ENCODE measurements around the gene GNGT1.

GNGT1 gene

DNA sequence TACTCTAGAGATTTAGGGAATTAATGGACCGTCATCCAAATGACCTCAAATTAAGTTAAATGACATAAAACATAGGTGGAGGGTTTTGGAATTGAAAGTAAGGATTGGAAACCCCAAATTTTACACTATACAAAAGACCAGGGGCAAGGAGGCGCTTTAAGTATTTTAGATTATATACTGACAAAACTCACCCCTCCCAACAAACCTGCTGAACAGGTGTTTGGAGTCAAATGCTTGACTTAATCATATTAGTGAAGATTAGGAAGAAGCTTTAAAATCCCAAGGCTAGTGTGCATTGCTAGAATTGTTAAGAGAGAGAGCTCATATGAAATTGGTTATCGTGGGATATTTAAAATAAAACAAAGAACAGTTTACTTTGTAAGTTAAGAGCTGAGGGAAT, at the start of gene GNGT1:
Gene GNGT1, plus strand, starts transcription at position 301 of the 400 bp plus-strand sequence. CDS start 180 bp downstream, outside the sequence.
- TF ChIP-seq GATA2 (IDR thresholded peaks at IDR 0.05; ENCODE audit: low read depth, low read length) (no peak), GATA3 (IDR thresholded peaks at IDR 0.05; ENCODE audit: low read depth, low read length) (no peak)

DNA sequence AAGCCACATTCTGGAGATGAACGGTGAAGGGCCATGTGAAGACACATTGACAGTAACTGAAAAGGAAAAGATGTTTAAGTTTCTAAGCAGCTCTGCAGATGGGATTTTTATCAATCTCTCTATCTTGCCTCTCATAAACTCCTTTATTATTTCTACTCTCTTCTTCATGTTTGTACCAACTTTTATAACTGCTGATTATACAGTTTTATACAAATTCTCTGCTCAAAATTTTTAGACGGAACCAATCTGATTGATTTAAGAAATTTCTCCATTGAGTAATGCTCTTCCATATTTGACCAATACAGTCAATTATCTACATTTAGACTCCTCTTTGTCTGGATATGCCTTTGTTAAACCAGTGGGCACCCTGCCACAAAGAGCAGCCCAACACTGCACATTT, 47.5 kb upstream of the GNGT1 start:
- TF ChIP-seq GATA3 (IDR thresholded peaks at IDR 0.05; ENCODE audit: low read depth, low read length) (no peak), GATA2 (IDR thresholded peaks at IDR 0.05; ENCODE audit: low read depth, low read length) (no peak)

DNA sequence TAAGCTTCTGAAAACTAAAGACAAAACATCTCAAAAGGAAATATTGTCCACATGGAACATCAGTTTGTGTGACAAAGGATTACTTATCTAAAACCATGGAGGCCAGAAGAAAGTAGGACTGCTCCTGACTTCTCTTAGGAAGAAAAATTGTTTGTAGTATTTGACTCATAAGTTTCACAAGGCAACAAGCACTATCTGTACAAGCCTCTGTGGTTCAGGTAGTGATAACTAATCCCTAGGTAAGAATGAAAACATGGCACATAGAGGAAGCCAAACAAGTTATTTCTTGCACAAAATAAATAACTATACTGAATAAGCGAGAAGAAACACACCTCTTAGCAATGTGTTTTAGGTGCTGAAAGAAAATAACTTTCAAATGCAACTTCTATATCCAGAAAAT, 46.1 kb upstream of the GNGT1 start:
- TF ChIP-seq GATA3 (IDR thresholded peaks at IDR 0.05; ENCODE audit: low read depth, low read length) (no peak), GATA2 (IDR thresholded peaks at IDR 0.05; ENCODE audit: low read depth, low read length) (no peak)

DNA sequence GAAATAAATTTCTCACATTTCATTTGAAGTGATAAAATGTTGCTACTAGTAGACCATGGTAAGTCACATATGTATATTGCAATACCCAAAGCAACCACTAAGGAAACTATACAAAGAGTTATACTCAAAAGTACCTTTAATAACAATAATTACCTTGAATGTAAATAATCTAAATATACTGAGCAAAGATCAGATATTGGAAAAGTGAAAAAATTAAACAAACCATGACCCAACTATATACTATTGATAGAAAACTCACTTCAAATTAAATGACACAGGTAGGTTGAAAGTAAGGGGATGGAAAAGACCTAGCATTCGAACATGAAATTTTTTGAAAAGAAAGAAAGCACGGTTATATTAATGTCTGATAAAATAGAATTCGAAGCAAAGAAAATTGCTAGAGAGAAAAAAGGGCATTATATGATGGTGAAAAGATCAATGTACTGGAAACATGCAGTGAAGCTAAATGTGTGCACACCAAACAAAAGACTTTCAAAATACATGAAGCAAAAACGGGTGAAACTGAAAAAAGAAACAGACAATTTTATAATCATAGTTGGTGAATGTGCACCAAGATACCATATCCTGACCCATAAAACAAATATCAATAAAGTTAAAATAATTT, 44.9 kb upstream of the GNGT1 start:
- no peak for TF ChIP-seq GATA3 (IDR thresholded peaks at IDR 0.05; ENCODE audit: low read depth, low read length)
- TF ChIP-seq GATA2 (IDR thresholded peaks at IDR 0.05; ENCODE audit: low read depth, low read length): no peak

DNA sequence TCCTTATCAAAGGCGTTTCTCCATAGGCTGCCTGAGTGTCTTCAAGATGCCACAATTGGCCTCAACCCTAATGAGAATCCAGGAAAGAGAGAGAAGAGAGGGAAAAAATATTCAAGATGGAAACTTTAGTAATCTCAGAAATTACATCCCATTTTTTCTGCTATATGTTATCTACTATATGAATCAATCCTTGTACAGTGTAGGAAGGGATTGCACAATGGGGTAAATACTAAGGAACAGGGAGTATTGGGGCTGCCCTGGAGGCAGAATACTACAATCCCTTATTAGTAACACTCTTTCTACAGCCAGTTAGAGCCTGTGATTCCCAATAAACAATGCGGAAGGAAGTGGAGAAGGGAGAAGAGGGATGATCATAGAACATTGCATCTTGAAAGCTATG, 43.7 kb upstream of the GNGT1 start:
- no peak for TF ChIP-seq GATA3 (IDR thresholded peaks at IDR 0.05; ENCODE audit: low read depth, low read length)
- TF ChIP-seq GATA2 (IDR thresholded peaks at IDR 0.05; ENCODE audit: low read depth, low read length): no peak

DNA sequence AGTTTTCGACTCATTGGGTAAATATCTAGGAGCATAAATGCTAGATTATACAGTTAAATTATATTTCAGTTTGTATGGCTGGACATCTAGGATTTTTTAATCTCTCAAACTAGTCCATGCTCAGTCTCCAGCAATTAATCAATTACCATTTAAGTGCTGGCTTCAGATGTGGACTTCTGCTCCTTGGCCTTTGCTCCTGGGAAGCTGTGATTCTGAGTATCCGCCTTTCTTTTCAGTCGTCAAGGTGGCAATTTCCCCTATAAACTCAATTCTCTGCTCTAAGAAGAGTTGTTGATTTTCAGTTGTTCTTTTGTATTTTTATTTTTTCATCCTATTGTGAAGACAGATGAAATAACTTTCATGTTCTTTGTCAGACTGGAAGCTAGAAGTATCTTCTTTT, 39.5 kb upstream of the GNGT1 start:
- TF ChIP-seq GATA2 (IDR thresholded peaks at IDR 0.05; ENCODE audit: low read depth, low read length) (no peak), GATA3 (IDR thresholded peaks at IDR 0.05; ENCODE audit: low read depth, low read length) (no peak)

DNA sequence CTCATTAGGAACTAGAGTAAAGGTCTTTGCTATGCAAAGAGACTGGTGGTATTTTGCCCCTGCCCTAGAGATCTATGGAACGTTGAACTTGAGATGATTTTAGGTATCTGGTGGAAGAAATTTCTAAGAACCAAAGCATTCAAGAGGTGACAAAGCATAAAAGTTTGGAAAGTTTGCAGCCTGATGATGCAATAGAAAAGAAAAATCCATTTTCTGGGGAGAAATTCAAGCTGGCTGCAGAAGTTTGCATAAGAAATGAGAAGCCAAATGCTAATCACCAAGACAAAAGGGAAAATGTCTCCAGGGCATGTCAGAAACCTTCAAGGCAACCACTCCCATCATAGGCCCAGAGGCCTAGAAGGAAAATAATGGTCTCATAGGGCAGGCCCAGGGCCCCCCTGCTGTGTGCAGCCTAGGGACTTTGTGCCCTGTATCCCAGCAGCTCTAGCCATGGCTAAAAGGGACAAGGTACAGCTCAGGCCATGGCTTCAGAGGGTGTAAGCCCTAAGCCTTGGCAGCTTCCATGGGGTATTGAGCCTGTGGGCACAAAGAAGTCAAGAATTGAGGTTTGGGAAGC, 32.3 kb upstream of the GNGT1 start:
- TF ChIP-seq GATA3 (IDR thresholded peaks at IDR 0.05; ENCODE audit: low read depth, low read length) (no peak), GATA2 (IDR thresholded peaks at IDR 0.05; ENCODE audit: low read depth, low read length) (no peak)

DNA sequence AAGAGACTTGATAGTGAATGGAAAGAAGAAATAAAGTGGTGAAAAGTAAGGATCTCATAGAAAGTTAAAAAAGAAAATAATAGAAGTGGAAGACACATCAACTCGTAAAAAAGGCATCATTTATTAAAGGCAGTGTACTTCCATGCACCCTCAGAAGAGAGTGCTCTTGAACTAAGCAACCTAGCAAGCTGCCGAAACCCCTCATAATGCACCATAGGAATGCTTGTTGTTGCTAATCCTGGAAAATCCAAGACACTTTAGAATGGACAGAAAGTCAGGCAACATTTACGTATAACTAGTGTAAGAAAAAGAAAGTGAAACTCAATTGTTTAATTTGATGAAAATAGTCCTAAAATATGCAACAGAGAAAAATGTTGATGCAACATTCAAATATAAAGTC, 28.6 kb upstream of the GNGT1 start:
- TF ChIP-seq GATA3 (IDR thresholded peaks at IDR 0.05; ENCODE audit: low read depth, low read length): no peak
- TF ChIP-seq GATA2 (IDR thresholded peaks at IDR 0.05; ENCODE audit: low read depth, low read length): no peak

DNA sequence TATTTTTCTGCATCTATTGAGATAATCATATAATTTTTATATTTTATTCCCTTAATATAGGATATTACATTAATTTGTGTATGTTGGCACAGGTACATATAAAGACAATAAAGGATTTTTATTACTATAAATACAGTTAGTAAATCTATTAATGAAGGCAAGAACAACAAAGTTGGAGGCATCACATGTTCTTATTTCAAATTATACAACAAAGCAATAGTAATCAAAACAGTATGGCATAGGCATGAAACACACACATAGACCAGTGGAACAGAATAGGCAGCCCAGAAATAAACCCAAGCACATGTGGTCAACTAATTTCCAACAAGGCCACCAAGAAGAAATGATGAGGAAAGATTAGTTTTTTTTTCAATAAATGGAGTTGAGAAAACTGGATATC, 27.0 kb upstream of the GNGT1 start:
- TF ChIP-seq GATA3 (IDR thresholded peaks at IDR 0.05; ENCODE audit: low read depth, low read length) (no peak), GATA2 (IDR thresholded peaks at IDR 0.05; ENCODE audit: low read depth, low read length) (no peak)

DNA sequence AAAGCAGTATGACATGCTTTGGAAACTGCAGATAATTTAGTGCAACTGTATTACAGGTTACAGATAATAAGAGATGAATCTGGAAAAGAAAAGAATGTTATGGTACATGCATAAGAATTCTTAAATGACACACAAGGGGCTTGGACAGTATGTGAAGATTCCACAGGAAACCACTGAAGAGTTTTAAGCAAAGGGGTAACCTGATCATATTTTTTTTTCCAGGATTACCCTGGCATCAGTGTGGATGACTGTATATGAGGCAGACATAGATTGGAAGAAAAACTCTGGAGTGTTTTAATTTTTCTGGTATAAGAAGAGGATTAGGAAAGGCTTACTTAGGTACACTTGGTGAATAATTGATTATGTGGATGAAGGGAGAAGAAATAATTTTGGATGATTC, 23.9 kb upstream of the GNGT1 start:
- no peak for TF ChIP-seq GATA2 (IDR thresholded peaks at IDR 0.05; ENCODE audit: low read depth, low read length)
- no peak for TF ChIP-seq GATA3 (IDR thresholded peaks at IDR 0.05; ENCODE audit: low read depth, low read length)

DNA sequence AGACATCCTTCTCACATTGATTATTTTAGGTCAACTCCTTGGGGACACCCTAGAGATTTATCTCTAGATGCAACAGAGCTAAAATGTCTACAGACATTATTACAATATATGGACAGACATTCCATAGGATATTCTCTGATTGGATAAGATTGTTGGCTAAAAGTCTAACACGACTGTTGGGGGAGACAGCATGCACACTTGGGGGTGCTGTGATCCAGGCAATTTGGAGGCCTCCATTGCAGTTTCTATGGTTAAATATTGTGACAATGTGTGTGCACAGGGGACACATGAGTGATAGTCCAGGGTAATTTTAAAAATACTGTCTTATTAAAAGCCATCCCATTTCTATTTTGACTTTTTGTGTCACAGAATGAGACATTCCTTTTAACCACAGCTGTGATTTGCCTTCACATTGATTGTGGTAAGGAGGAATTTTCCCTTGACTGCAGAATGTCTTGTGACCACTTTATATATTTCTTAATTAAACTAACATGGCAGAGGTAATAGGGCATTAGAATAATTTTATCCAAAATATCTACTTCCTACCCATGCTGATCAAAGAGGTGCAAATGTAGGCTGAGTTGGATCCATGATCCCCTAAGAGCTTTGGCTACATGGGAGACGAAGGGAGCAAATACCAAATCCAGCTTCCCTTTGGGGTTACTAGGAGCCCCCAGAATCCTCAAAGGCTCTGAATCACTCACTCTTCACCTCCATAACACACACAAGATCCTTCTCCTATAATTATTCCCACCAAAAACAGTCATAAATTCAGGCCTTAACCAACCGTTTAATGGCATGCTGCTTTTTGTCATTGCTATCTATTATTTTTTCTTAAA, 23.1 kb upstream of the GNGT1 start:
- TF ChIP-seq GATA2 (IDR thresholded peaks at IDR 0.05; ENCODE audit: low read depth, low read length) (no peak), GATA3 (IDR thresholded peaks at IDR 0.05; ENCODE audit: low read depth, low read length) (no peak)

DNA sequence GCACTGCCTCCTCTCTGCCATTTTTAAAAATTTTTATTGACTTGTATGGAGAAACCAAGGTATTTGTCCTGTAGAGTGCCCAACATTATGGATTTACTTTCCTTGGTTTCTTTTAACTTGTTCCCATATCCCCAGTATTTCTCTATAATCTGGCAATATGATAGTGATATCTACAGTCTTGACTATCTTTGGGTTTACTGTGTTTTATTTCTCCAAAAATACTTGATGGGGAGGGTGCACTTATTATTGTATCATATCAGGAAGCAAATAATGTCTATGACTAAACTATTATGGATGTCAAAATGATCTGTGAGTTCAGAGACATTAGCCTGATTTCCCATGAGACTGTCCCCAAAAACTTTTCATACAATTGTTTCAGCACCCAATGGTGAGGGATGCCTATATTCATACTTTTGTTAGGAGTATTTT, 22.4 kb upstream of the GNGT1 start:
- TF ChIP-seq GATA3 (IDR thresholded peaks at IDR 0.05; ENCODE audit: low read depth, low read length): no peak
- no peak for TF ChIP-seq GATA2 (IDR thresholded peaks at IDR 0.05; ENCODE audit: low read depth, low read length)

DNA sequence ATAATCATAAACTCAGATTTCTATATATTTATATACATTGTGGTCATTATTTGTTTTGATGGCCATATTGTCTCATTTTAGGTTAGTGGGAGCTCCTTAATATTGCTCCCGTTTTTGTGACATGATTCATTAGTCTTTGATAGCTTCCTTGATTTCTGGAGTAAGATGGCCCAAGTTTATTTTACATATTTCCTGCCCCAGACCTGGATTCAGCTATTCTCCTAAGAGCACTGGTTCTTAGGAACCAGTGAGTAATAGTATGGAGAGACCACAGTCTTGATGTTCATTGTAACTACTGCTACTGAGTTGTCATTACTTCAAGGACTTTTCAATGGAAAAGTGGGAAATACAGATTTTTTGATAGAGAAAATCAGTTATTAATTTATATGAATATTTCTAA, 21.8 kb upstream of the GNGT1 start:
- TF ChIP-seq GATA2 (IDR thresholded peaks at IDR 0.05; ENCODE audit: low read depth, low read length) (no peak), GATA3 (IDR thresholded peaks at IDR 0.05; ENCODE audit: low read depth, low read length) (no peak)

DNA sequence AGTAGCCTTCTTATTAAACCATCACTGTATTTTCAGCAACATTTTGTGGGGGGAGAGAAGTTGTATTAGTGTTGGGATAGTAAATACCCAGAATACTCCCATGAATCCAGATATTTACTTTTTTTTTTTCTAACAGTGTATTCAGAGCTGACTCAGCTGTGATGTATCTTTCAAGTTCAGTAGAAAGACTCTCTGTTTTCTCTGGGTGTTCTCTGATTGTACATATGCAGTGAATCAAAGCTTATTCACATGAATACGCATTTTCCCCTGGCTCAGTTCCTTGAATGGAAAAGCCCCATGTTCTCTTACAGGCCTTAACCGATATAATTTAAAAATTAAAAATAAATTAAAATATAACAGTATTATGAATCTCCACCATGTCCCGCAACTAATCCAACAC, 17.1 kb upstream of the GNGT1 start:
- TF ChIP-seq GATA2 (IDR thresholded peaks at IDR 0.05; ENCODE audit: low read depth, low read length): no peak
- TF ChIP-seq GATA3 (IDR thresholded peaks at IDR 0.05; ENCODE audit: low read depth, low read length): no peak

DNA sequence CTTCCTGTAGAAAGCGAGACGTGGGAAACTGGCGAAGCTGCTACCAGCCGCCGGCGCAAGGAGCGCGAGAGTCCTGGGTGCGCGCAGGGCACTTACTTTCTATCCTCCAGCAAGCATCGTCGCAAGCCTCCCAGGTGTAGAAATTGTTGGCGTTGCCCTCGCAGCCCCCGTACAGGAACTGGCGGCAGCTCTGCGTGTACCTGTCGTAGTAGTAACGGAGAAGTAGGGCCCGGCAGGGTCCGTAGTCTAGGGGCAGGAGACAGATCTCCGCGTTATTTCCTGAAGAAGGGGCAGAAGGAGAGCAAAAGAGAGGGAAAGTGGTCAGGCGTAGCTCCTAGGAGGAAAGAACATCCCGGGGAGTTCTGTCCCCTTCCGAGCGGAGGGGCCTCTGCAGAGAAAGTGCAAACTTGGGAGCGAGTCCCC, 16.3 kb upstream of the GNGT1 start:
- TF ChIP-seq GATA3 (IDR thresholded peaks at IDR 0.05; ENCODE audit: low read depth, low read length) (no peak), GATA2 (IDR thresholded peaks at IDR 0.05; ENCODE audit: low read depth, low read length) (no peak)

All from SH-SY5Y (cell line).